Caco-2 (cell line): Measurements from ENCODE around the gene HORMAD2. TPM values are rescaled to one million over a fixed set of nuclear protein-coding genes. Genes with fewer than 3 reads are reported as not detected.

Experiments used
- BruUV-seq: library from RNA; stranded (reverse); fragments of 400-500 nt; replicated peaks from 2 replicates; lab custom pipeline; 2021; lab: Mats Ljungman, UMichigan
- CTCF ChIA-PET: fragments of 300-600 bp; sonication (Branson Sonifier 250); formaldehyde crosslinking; loops from one replicate; lab custom pipeline; 2022; ENCODE audit warnings: antibody characterized with exemption; lab: Charles Lee
- POLR2A ChIA-PET: fragments of 300-600 bp; sonication (Branson Sonifier 250); formaldehyde crosslinking; loops from one replicate; lab custom pipeline; 2022; ENCODE audit warnings: antibody characterized with exemption; lab: Charles Lee
- DNase-seq, 2 experiments: peaks; one replicate each; pipeline versions ENCODE4 v3.0.0 to v3.0.0-alpha.2; 2020 to 2022
- H3K27me3 ChIP-seq: replicated peaks from 2 replicates; pipeline ENCODE4 v1.6.0; 2011; ENCODE audit warnings: low read length; ENCODE audit not compliant: control insufficient read depth, insufficient read depth
- H3K36me3 ChIP-seq: 2 replicates; pipeline ENCODE4 v1.5.1; 2011; ENCODE audit warnings: low read length; ENCODE audit not compliant: control insufficient read depth, insufficient read depth
- H3K4me1 ChIP-seq: fragments of 250-450 bp; sonication (Bioruptor Pico); 2 replicates; pipeline ENCODE4 v1.5.1; 2020; ENCODE audit warnings: mild to moderate bottlenecking
- H3K4me3 ChIP-seq: 2 replicates; pipeline ENCODE4 v1.5.1; 2011; ENCODE audit warnings: low read depth, mild to moderate bottlenecking, control low read depth, low read length
- H3K9me3 ChIP-seq: fragments of 250-450 bp; sonication (Bioruptor Pico); 2 replicates; pipeline ENCODE4 v1.5.1; 2020; ENCODE audit warnings: mild to moderate bottlenecking, moderate library complexity
- H3K27ac Mint-ChIP-seq: one replicate; pipeline ENCODE4 v1.8.0; 2022; ENCODE audit warnings: mixed read lengths; ENCODE audit not compliant: unreplicated experiment
- H3K27me3 Mint-ChIP-seq: one replicate; pipeline ENCODE4 v1.8.0; 2022; ENCODE audit warnings: mixed read lengths; ENCODE audit not compliant: insufficient read depth, unreplicated experiment
- H3K36me3 Mint-ChIP-seq: one replicate; pipeline ENCODE4 v1.8.0; 2022; ENCODE audit warnings: mild to moderate bottlenecking, mixed read lengths; ENCODE audit not compliant: insufficient read depth, unreplicated experiment
- H3K4me1 Mint-ChIP-seq: one replicate; pipeline ENCODE4 v1.8.0; 2022; ENCODE audit warnings: low read depth, mixed read lengths; ENCODE audit not compliant: unreplicated experiment
- H3K4me3 Mint-ChIP-seq: one replicate; pipeline ENCODE4 v1.8.0; 2022; ENCODE audit warnings: mild to moderate bottlenecking, moderate library complexity, mixed read lengths; ENCODE audit not compliant: unreplicated experiment
- H3K9me3 Mint-ChIP-seq: one replicate; pipeline ENCODE4 v1.8.0; 2022; ENCODE audit warnings: mixed read lengths; ENCODE audit not compliant: unreplicated experiment
- CTCF ChIP-seq, 2 experiments: fragments of 200-600 bp in 1 of 2; IDR thresholded peaks; 1 replicate in 1 of 2; 2 replicates in 1 of 2; pipeline versions ENCODE4 v1.5.1 to v1.8.0; 2011 to 2022; ENCODE audit warnings: antibody characterized with exemption in 1 of 2, control low read depth in 1 of 2, inconsistent platforms in 1 of 2, low read depth in 1 of 2, low read length in 1 of 2, mild to moderate bottlenecking in 1 of 2, moderate library complexity in 1 of 2; ENCODE audit not compliant: insufficient read depth in 1 of 2, severe bottlenecking in 1 of 2, unreplicated experiment in 1 of 2
- intact Hi-C: fragments of 100-400 bp; cut with micrococcal nuclease; formaldehyde crosslinking; loops from one replicate; pipeline ENCODE4 v1.10.0; 2022; ENCODE audit not compliant: unreplicated experiment
- total RNA-seq: library from RNA; stranded (reverse); gene quantifications from 2 replicates; pipeline ENCODE4 v1.2.3, GENCODE V29; 2022

The HORMAD2 gene
- total RNA-seq, 1 experiment from 2014 or later: 3.1 TPM

- ChIA-PET POLR2A (no interaction called here), CTCF (no interaction called here)
- no peak for DNase-seq
- TF ChIP-seq CTCF (IDR thresholded peaks at IDR 0.05; ENCODE audit: insufficient read depth in 1 of 2, low read depth in 1 of 2, low read length in 1 of 2, severe bottlenecking in 1 of 2, unreplicated experiment in 1 of 2): no peak
- no peaks in the 10 kb centered on the region for H3K27me3 Mint-ChIP-seq
- BruUV-seq: no TSS peak
- no peak overlapping the region for H3K27ac Mint-ChIP-seq
- H3K9me3 ChIP-seq: no peaks in the 10 kb centered on the region
- H3K4me1 Mint-ChIP-seq: peaks cover 17% of the 10 kb centered on the region
- no peaks in the 10 kb centered on the region for H3K9me3 Mint-ChIP-seq
- peaks cover 7% of the 10 kb centered on the region for H3K36me3 Mint-ChIP-seq
- peaks cover 9% of the 10 kb centered on the region for H3K4me1 ChIP-seq
- intact Hi-C loops: no loop called here
- H3K27me3 ChIP-seq: no peaks in the 10 kb centered on the region
- no peak overlapping the region for H3K4me3 ChIP-seq
- no peaks in the 10 kb centered on the region; the same call in 1 of the 2 replicates for H3K36me3 ChIP-seq
- H3K4me3 Mint-ChIP-seq: no peak overlapping the region
Measured at GRCh38 chr22:30033137-30033536, 47.1 kb upstream of the HORMAD2 start.

- peaks cover 17% of the 10 kb centered on the region for H3K4me1 Mint-ChIP-seq
- no peaks in the 10 kb centered on the region for H3K27me3 ChIP-seq
- H3K36me3 ChIP-seq: no peaks in the 10 kb centered on the region; the same call in 1 of the 2 replicates
- CTCF ChIA-PET: interaction anchor here (0.6 kb wide), 2 partner anchors 35 to 294 kb away, joined by 4 read pairs; no protein-coding TSS in a partner anchor
- H3K4me3 Mint-ChIP-seq: no peak overlapping the region
- BruUV-seq: no TSS peak
- no peaks in the 10 kb centered on the region for H3K9me3 ChIP-seq
- H3K9me3 Mint-ChIP-seq: no peaks in the 10 kb centered on the region
- no peak for TF ChIP-seq CTCF (IDR thresholded peaks at IDR 0.05; ENCODE audit: insufficient read depth in 1 of 2, low read depth in 1 of 2, low read length in 1 of 2, severe bottlenecking in 1 of 2, unreplicated experiment in 1 of 2)
- POLR2A ChIA-PET: no interaction called here
- H3K4me1 ChIP-seq: peaks cover 9% of the 10 kb centered on the region
- no peak for DNase-seq
- peaks cover 10% of the 10 kb centered on the region for H3K36me3 Mint-ChIP-seq
- intact Hi-C loops: no loop called here
- no peak overlapping the region for H3K4me3 ChIP-seq
- H3K27me3 Mint-ChIP-seq: no peaks in the 10 kb centered on the region
- no peak overlapping the region for H3K27ac Mint-ChIP-seq
Measured at GRCh38 chr22:30033901-30034300, 46.4 kb upstream of the HORMAD2 start.

- Mint-ChIP-seq H3K27me3 (no peaks in the 10 kb centered on the region), H3K9me3 (no peaks in the 10 kb centered on the region), H3K36me3 (peaks cover 12% of the 10 kb centered on the region), H3K27ac (no peak overlapping the region), H3K4me3 (no peak overlapping the region), H3K4me1 (peaks cover 15% of the 10 kb centered on the region)
- peaks cover 9% of the 10 kb centered on the region for H3K4me1 ChIP-seq
- TF ChIP-seq CTCF (IDR thresholded peaks at IDR 0.05; ENCODE audit: insufficient read depth in 1 of 2, low read depth in 1 of 2, low read length in 1 of 2, severe bottlenecking in 1 of 2, unreplicated experiment in 1 of 2): no peak
- no TSS peak for BruUV-seq
- H3K9me3 ChIP-seq: no peaks in the 10 kb centered on the region
- intact Hi-C loops: no loop called here
- no peak overlapping the region for H3K4me3 ChIP-seq
- ChIA-PET CTCF (no interaction called here), POLR2A (no interaction called here)
- H3K36me3 ChIP-seq: no peaks in the 10 kb centered on the region; the same call in 1 of the 2 replicates
- DNase-seq: no peak
- H3K27me3 ChIP-seq: no peaks in the 10 kb centered on the region
Measured at GRCh38 chr22:30036656-30037055, 43.6 kb upstream of the HORMAD2 start.
